ENCODE measurements around the gene DAB1.

The DAB1 gene

DNA sequence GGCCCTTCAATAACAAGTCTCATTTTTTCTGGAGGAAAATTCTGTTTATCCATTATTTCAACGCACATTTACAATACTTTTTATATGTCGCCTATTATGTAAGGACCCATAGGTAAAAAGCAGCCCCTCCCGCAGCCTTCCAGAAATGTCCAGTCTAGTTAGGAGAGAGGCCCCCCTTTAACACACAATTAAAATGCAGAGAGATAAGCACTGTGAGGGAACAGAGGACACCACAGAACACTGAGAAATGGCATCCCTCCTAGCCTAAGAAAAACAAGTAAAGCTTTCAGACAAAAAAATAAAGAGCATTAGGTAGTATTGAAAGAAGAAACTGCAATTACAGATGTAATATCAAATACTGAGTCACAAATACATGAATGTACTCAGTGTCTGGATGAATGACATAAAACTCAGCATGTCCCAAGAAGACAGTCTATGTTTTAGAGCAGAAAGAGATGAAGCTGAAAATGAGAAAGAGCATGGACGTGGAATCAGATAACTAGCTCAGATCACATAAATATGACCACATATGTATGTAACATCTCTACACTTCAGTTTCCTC, 62.9 kb downstream of the DAB1 start:
- no peak overlapping the region for H3K4me2 ChIP-seq (ENCODE audit: low read length)
- no peaks in the 10 kb centered on the region for H4K20me1 ChIP-seq (ENCODE audit: control insufficient read depth, insufficient read depth, low read depth, low read length)
- no peaks in the 10 kb centered on the region for H3K9me3 ChIP-seq (ENCODE audit: control insufficient read depth, insufficient read depth, low read length)
- no peaks in the 10 kb centered on the region for H3K36me3 ChIP-seq (ENCODE audit: control insufficient read depth, low read length)
- no peak for TF ChIP-seq EZH2phosphoT487 (IDR thresholded peaks at IDR 0.05; ENCODE audit: borderline replicate concordance, low read length)
- TF ChIP-seq, protein P1, sequence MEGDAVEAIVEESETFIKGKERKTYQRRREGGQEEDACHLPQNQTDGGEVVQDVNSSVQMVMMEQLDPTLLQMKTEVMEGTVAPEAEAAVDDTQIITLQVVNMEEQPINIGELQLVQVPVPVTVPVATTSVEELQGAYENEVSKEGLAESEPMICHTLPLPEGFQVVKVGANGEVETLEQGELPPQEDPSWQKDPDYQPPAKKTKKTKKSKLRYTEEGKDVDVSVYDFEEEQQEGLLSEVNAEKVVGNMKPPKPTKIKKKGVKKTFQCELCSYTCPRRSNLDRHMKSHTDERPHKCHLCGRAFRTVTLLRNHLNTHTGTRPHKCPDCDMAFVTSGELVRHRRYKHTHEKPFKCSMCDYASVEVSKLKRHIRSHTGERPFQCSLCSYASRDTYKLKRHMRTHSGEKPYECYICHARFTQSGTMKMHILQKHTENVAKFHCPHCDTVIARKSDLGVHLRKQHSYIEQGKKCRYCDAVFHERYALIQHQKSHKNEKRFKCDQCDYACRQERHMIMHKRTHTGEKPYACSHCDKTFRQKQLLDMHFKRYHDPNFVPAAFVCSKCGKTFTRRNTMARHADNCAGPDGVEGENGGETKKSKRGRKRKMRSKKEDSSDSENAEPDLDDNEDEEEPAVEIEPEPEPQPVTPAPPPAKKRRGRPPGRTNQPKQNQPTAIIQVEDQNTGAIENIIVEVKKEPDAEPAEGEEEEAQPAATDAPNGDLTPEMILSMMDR (IDR thresholded peaks at IDR 0.05; ENCODE audit: low read depth, low read length, poor library complexity, severe bottlenecking): no peak
- H3K27me3 ChIP-seq (ENCODE audit: control insufficient read depth, low read length): no peaks in the 10 kb centered on the region
- no peak overlapping the region for H3K4me3 ChIP-seq (ENCODE audit: low read length)
- H3K4me1 ChIP-seq (ENCODE audit: control insufficient read depth, low read length): no peaks in the 10 kb centered on the region
- no peaks in the 10 kb centered on the region for H3K79me2 ChIP-seq (ENCODE audit: control insufficient read depth, low read length)
- H3K27ac ChIP-seq (ENCODE audit: low read depth, low read length): no peak overlapping the region
- H3K9me2 ChIP-seq (replicated peaks; ENCODE audit: control insufficient read depth, low read length): no peaks in the 10 kb centered on the region
- H3F3A ChIP-seq (ENCODE audit: control insufficient read depth, insufficient read depth): no peaks in the 10 kb centered on the region

DNA sequence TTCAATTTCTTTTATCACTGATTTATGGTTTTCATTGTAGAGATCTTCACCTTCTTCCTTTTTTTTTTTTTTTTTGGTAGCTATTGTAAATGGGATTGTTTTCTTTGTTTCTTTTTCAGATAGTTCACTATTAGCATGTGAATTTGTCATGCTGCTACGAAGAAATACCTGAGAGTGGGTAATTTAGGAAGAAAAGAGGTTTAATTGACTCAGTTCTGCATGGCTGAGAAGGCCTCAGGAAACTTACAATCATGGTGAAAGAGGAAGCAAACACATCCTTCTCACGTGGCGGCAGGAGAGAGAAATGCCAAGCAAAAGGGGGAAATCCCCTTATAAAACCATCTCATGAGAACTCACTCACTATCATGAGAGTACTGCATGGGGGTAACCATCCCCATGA, 66.4 kb downstream of the DAB1 start:
- TF ChIP-seq, protein P1 (IDR thresholded peaks at IDR 0.05; ENCODE audit: low read depth, low read length, poor library complexity, severe bottlenecking): no peak
- no peak for TF ChIP-seq EZH2phosphoT487 (IDR thresholded peaks at IDR 0.05; ENCODE audit: borderline replicate concordance, low read length)
- Histone ChIP-seq H3K27ac (ENCODE audit: low read depth, low read length) (no peak overlapping the region), H3K4me2 (ENCODE audit: low read length) (no peak overlapping the region)

DNA sequence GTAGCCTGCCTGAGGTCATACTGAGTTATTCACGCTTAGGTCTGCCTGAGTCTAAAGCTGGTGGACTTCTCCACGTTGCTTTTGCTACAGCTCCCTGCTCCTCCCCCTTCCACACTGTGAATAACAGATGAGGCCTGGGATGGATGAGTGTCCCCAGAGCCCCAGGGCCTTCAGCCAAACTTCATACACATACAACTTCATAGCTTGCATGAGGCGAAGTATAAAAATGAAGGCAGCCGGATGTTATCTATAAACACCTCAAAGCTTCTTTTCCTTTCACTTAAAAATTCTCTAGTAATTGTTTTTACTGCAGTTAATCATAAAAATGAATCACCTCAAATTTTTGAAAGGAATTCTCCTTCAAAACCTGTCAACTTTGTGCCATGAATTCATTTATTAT, 70.2 kb downstream of the DAB1 start:
- no peaks in the 10 kb centered on the region for H3K79me2 ChIP-seq (ENCODE audit: control insufficient read depth, low read length)
- H3K36me3 ChIP-seq (ENCODE audit: control insufficient read depth, low read length): no peaks in the 10 kb centered on the region
- no peaks in the 10 kb centered on the region for H3K4me1 ChIP-seq (ENCODE audit: control insufficient read depth, low read length)
- H3K9me2 ChIP-seq (replicated peaks; ENCODE audit: control insufficient read depth, low read length): no peaks in the 10 kb centered on the region
- no peak overlapping the region for H3K4me2 ChIP-seq (ENCODE audit: low read length)
- H3K4me3 ChIP-seq (ENCODE audit: low read length): no peak overlapping the region
- TF ChIP-seq, protein P1 (IDR thresholded peaks at IDR 0.05; ENCODE audit: low read depth, low read length, poor library complexity, severe bottlenecking): no peak
- TF ChIP-seq EZH2phosphoT487 (IDR thresholded peaks at IDR 0.05; ENCODE audit: borderline replicate concordance, low read length): no peak
- no peak overlapping the region for H3K27ac ChIP-seq (ENCODE audit: low read depth, low read length)
- H3K9me3 ChIP-seq (ENCODE audit: control insufficient read depth, insufficient read depth, low read length): no peaks in the 10 kb centered on the region
- no peaks in the 10 kb centered on the region for H4K20me1 ChIP-seq (ENCODE audit: control insufficient read depth, insufficient read depth, low read depth, low read length)
- H3F3A ChIP-seq (ENCODE audit: control insufficient read depth, insufficient read depth): no peaks in the 10 kb centered on the region
- H3K27me3 ChIP-seq (ENCODE audit: control insufficient read depth, low read length): no peaks in the 10 kb centered on the region

More for the DNA sequence above, 66.4 kb downstream of the DAB1 start:
- Histone ChIP-seq H3K27me3 (ENCODE audit: control insufficient read depth, low read length) (no peaks in the 10 kb centered on the region), H3K4me1 (ENCODE audit: control insufficient read depth, low read length) (no peaks in the 10 kb centered on the region), H3K9me2 (replicated peaks; ENCODE audit: control insufficient read depth, low read length) (no peaks in the 10 kb centered on the region), H3K79me2 (ENCODE audit: control insufficient read depth, low read length) (no peaks in the 10 kb centered on the region), H3K4me3 (ENCODE audit: low read length) (no peak overlapping the region), H3K9me3 (ENCODE audit: control insufficient read depth, insufficient read depth, low read length) (no peaks in the 10 kb centered on the region), H4K20me1 (ENCODE audit: control insufficient read depth, insufficient read depth, low read depth, low read length) (no peaks in the 10 kb centered on the region), H3K36me3 (ENCODE audit: control insufficient read depth, low read length) (no peaks in the 10 kb centered on the region), H3F3A (ENCODE audit: control insufficient read depth, insufficient read depth) (no peaks in the 10 kb centered on the region)

Data from DOHH2 (cell line).